Measurements from ENCODE around the gene HNRNPC. TPM values are rescaled to one million over a fixed set of nuclear protein-coding genes. Genes with fewer than 3 reads are reported as not detected.

HNRNPC gene
- polyA plus RNA-seq, 1 donor (not counting 4 experiments of a cell fraction or from before 2014, with no cell fraction given) = 871 TPM

DNA sequence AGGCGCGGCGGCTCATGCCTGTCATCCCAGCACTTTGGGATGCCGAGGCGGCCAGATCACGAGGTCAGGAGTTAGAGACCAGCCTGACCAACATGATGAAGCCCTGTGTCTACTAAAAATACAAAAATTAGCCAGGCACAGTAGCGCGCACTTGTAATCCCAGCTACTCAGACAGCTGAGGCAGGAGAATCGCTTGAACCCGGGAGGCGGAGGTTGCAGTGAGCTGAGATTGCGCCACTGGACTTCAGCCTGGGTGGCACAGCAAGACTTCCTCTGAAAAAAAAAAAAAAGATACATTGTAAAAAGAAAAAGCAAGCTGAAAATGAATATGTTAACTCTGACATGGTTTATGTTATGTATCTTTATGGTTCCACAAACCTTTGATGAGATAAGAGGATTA lies 44.3 kb upstream of the HNRNPC start:
- Histone ChIP-seq H3K4me3 (ENCODE audit: control insufficient read depth in 2 of 3, extremely low read depth in 1 of 3, insufficient read depth in 2 of 3, low read depth in 1 of 3, low read length in 3 of 3) (no peak overlapping the region), H3K9me1 (ENCODE audit: control insufficient read depth, extremely low read depth, insufficient read depth, low read length) (no peaks in the 10 kb centered on the region), H3K9me3 (ENCODE audit: control insufficient read depth, low read depth, low read length) (no peaks in the 10 kb centered on the region), H2AFZ (ENCODE audit: control insufficient read depth, low read length) (no peak overlapping the region), H3K27ac (ENCODE audit: control insufficient read depth, insufficient read depth, low read length) (no peak overlapping the region), H3K27me3 (ENCODE audit: control insufficient read depth, extremely low read depth, insufficient read depth, low read length) (no peaks in the 10 kb centered on the region), H3K4me1 (ENCODE audit: control insufficient read depth, extremely low read depth, insufficient read depth, low read length) (peaks cover under 1% of the 10 kb centered on the region), H3K9ac (ENCODE audit: control insufficient read depth, extremely low read depth, insufficient read depth, low read length) (no peak overlapping the region), H3K79me2 (ENCODE audit: control insufficient read depth, insufficient read depth, low read length) (no peaks in the 10 kb centered on the region), H4K20me1 (ENCODE audit: control insufficient read depth, extremely low read depth, insufficient read depth, low read length) (no peaks in the 10 kb centered on the region), H3K36me3 (ENCODE audit: control insufficient read depth in 2 of 2, extremely low read depth in 1 of 2, insufficient read depth in 2 of 2, low read length in 2 of 2) (no peaks in the 10 kb centered on the region), H3K4me2 (ENCODE audit: control insufficient read depth, extremely low read depth, insufficient read depth, low read depth, low read length) (no peak overlapping the region)
- dilution Hi-C loops (cut with MboI; ENCODE audit: extremely low pct_ligation_motif_present, low sequenced_read_pairs) = no loop called here
- DNase-seq (ENCODE audit: low read depth, low spot score) = no peak
- no peak for FAIRE-seq
- TF ChIP-seq EZH2 (IDR thresholded peaks at IDR 0.05; ENCODE audit: low read length) = no peak
- TF ChIP-seq, protein P1, sequence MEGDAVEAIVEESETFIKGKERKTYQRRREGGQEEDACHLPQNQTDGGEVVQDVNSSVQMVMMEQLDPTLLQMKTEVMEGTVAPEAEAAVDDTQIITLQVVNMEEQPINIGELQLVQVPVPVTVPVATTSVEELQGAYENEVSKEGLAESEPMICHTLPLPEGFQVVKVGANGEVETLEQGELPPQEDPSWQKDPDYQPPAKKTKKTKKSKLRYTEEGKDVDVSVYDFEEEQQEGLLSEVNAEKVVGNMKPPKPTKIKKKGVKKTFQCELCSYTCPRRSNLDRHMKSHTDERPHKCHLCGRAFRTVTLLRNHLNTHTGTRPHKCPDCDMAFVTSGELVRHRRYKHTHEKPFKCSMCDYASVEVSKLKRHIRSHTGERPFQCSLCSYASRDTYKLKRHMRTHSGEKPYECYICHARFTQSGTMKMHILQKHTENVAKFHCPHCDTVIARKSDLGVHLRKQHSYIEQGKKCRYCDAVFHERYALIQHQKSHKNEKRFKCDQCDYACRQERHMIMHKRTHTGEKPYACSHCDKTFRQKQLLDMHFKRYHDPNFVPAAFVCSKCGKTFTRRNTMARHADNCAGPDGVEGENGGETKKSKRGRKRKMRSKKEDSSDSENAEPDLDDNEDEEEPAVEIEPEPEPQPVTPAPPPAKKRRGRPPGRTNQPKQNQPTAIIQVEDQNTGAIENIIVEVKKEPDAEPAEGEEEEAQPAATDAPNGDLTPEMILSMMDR (optimal IDR thresholded peaks at IDR 0.05 in 1 of 3, IDR thresholded peaks at IDR 0.05 in 1 of 3, conservative IDR thresholded peaks at IDR 0.05 in 1 of 3; ENCODE audit: extremely low read depth in 1 of 3, insufficient read depth in 2 of 3, low read length in 3 of 3) = no peak

DNA sequence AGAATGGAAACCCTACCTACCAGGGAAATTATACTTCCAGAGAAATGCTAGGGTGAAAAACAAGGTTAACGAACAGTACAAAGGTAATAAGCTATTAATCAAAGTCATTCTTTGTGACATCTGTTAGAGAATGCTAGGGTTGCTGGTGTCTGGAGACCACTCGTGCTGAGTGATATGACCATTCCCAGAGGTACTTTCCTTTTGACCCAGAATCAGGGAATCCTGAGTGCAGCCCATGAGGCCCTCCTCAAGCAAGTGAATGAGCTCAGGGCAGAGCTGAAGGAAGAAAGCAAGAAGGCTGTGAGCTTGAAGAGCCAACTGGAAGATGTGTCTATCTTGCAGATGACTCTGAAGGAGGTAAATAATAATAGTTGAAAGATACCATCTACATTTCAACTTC lies 42.4 kb upstream of the HNRNPC start:
- H3K9me3 ChIP-seq (ENCODE audit: control insufficient read depth, low read depth, low read length) = no peaks in the 10 kb centered on the region
- no peak for TF ChIP-seq EZH2 (IDR thresholded peaks at IDR 0.05; ENCODE audit: low read length)
- TF ChIP-seq, protein P1 (optimal IDR thresholded peaks at IDR 0.05 in 1 of 3, IDR thresholded peaks at IDR 0.05 in 1 of 3, conservative IDR thresholded peaks at IDR 0.05 in 1 of 3; ENCODE audit: extremely low read depth in 1 of 3, insufficient read depth in 2 of 3, low read length in 3 of 3) = no peak
- no peak overlapping the region for H3K4me3 ChIP-seq (ENCODE audit: control insufficient read depth in 2 of 3, extremely low read depth in 1 of 3, insufficient read depth in 2 of 3, low read depth in 1 of 3, low read length in 3 of 3)
- no peaks in the 10 kb centered on the region for H4K20me1 ChIP-seq (ENCODE audit: control insufficient read depth, extremely low read depth, insufficient read depth, low read length)
- H3K4me1 ChIP-seq (ENCODE audit: control insufficient read depth, extremely low read depth, insufficient read depth, low read length) = peaks cover 8% of the 10 kb centered on the region
- no peak overlapping the region for H3K4me2 ChIP-seq (ENCODE audit: control insufficient read depth, extremely low read depth, insufficient read depth, low read depth, low read length)
- no peaks in the 10 kb centered on the region for H3K9me1 ChIP-seq (ENCODE audit: control insufficient read depth, extremely low read depth, insufficient read depth, low read length)
- FAIRE-seq (no peak), DNase-seq (ENCODE audit: low read depth, low spot score) (no peak)
- dilution Hi-C loops (cut with MboI; ENCODE audit: extremely low pct_ligation_motif_present, low sequenced_read_pairs) = no loop called here
- H3K27me3 ChIP-seq (ENCODE audit: control insufficient read depth, extremely low read depth, insufficient read depth, low read length) = no peaks in the 10 kb centered on the region
- H3K36me3 ChIP-seq (ENCODE audit: control insufficient read depth in 2 of 2, extremely low read depth in 1 of 2, insufficient read depth in 2 of 2, low read length in 2 of 2) = no peaks in the 10 kb centered on the region
- H3K79me2 ChIP-seq (ENCODE audit: control insufficient read depth, insufficient read depth, low read length) = no peaks in the 10 kb centered on the region
- H2AFZ ChIP-seq (ENCODE audit: control insufficient read depth, low read length) = no peak overlapping the region
- no peak overlapping the region for H3K9ac ChIP-seq (ENCODE audit: control insufficient read depth, extremely low read depth, insufficient read depth, low read length)
- H3K27ac ChIP-seq (ENCODE audit: control insufficient read depth, insufficient read depth, low read length) = no peak overlapping the region
